GM19035 (cell line): ENCODE measurements around the gene NFATC1.
A peak's percentile ranks its signal among the peaks of the same experiment; 100 is the strongest.

Experiments
- ATAC-seq: cut with Tn5 transposase; IDR thresholded peaks from one replicate; pipeline ENCODE4 v1.9.1; 2021; ENCODE audit not compliant: unreplicated experiment

The NFATC1 gene

DNA sequence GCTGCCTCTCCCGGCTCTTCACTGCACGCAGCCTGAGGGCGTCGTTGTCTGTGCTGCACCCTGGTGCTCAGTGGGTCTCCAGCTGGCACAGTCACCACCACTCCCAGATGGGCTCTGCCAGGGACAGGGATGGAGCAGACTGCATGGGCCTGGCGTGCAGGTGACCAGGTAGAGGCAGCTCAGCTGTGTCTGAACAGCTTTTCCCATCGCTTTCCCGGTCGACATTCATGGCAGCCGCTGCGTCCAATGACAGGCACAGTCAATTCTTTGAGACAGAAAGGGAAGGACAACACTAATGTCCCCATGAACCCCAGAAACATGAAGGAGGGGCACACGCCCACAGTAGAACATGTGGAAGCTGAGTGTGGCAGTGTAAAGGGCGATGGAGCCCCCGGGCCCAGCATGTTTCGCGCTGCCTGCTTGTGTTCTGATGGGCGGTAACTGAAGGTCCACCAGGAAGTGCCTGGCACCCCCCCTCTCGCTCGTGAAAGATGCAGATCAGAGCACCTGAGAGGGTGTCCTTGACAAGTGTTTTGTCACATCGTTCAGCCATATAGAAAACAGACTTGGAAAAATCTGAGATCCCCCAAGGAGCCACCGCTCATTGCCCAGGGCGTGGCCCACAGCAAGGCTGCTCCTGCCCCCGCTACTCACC lies 122.4 kb downstream of the NFATC1 start:
- no peak for ATAC-seq

GRCh38 chr18:79518683-79519128 lies 123.0 kb downstream of the NFATC1 start:
- no peak for ATAC-seq

- no peak for ATAC-seq
Observed at GRCh38 chr18:79519751-79520477, 124.2 kb downstream of the NFATC1 start.

GRCh38 chr18:79520478-79521390 lies 125.0 kb downstream of the NFATC1 start:
- ATAC-seq = no peak

DNA sequence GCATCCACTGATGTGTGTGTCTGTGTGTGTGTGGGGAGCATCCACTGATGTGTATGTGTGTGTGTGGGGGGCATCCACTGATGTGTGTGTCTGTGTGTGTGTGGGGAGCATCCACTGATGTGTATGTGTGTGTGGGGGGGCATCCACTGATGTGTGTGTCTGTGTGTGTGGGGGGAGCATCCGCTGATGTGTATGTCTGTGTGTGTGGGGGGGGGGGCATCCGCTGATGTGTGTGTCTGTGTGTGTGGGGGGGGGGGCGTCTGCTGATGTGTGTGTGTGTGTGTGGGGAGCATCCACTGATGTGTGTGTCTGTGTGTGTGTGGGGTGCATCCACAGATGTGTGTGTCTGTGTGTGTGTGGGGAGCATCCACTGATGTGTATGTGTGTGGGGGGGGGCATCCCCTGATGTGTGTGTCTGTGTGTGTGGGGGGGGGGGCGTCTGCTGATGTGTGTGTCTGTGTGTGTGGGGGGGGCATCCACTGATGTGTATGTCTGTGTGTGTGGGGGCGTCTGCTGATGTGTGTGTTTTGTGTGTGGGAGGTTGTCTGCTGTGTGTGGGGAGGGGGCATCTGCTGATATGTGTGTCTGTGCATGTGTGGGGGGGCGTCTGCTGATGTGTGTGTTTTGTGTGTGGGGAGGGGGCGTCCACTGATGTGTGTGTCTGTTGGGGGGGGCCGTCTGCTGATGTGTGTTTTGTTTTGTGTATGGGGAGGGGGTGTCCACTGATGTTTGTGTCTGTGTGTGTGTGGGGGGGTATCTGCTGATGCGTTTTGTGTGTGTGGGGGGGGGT lies 125.9 kb downstream of the NFATC1 start:
- ATAC-seq = no peak

- ATAC-seq = no peak
Observed at GRCh38 chr18:79522451-79523205, 126.9 kb downstream of the NFATC1 start.

- peak; percentile 48 for ATAC-seq
Observed at GRCh38 chr18:79523206-79523735, 127.5 kb downstream of the NFATC1 start.

GRCh38 chr18:79523736-79524180 lies 128.0 kb downstream of the NFATC1 start:
- peak; percentile 78 for ATAC-seq

DNA sequence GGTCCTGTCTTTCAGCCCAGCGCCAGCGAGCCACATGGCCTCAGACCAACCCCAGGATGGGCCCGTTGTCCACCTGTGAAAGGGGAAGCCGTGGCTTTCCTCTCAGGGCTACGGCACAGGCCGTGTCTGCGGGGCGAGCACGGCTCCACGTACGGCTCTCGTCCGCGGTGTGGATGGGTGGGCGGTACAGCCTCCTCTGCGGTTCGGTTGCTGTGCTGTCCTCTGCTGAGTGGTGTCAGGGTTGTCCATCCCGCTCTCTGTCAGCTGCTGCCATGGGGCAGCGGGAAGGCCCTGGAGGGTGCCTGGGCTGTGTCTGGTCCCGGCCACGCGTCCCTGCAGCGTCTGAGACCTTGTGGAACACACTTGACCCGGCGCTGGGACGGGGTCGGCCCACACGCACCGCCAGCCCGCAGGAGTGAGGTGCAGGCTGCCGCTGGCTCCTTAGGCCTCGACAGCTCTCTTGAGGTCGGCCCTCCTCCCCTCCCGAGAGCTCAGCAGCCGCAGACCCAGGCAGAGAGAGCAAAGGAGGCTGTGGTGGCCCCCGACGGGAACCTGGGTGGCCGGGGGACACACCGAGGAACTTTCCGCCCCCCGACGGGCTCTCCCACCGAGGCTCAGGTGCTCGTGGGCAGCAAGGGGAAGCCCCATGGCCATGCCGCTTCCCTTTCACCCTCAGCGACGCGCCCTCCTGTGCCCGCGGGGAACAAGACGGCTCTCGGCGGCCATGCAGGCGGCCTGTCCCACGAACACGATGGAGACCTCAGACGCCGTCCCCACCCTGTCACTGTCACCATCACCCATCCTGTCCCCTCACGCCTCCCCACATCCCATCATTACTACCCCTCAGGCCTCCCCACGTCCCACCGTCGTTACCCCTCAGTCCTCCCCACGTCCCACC lies 128.7 kb downstream of the NFATC1 start:
- ATAC-seq = peak; percentile 23

DNA sequence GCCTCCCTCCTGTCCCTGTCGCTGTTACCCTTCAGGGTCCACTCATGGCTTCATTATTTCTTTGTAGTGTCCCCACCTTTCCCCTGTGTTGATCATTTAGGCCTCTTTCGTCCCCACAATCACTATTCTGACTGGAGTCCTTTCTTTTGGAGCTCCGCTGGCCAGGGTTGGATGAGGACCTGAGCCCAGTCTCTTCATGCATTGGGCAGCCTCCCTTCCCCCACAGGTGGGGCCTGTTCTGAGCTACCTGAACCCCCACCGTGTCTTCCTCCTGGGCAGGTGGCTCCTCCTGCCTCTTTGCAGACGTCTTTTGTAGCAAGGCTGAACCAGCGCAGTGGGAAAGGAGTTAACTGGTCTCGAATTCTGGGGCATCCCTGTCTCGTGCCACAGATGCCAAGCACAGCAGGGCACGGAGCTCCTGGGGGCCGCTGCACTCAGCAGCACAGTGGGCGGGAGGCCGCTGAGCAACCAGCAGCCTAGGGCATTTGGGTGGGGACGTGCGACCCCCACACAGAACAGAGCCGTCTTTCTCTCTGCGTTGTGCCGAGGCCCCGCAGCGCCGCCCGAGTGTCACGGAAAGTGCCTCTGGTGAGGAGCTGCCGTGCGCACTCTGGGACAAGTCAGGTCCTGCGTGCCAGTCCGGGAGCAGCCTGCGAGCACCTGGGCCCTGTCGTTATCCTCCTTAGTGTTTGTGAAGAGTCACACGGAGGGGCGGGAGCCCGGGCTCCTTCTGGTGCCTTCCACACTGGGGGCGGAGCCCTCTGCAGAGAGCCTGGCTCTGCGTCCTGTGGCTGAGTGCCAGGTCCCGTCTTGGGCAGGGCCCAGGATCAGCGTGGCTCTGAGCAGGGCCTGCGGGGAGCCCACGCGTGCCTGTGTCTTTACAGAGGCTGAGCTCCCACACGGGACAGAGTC lies 130.1 kb downstream of the NFATC1 start:
- no peak for ATAC-seq

- ATAC-seq = no peak
Observed at GRCh38 chr18:79526468-79527460, 131.0 kb downstream of the NFATC1 start.

DNA sequence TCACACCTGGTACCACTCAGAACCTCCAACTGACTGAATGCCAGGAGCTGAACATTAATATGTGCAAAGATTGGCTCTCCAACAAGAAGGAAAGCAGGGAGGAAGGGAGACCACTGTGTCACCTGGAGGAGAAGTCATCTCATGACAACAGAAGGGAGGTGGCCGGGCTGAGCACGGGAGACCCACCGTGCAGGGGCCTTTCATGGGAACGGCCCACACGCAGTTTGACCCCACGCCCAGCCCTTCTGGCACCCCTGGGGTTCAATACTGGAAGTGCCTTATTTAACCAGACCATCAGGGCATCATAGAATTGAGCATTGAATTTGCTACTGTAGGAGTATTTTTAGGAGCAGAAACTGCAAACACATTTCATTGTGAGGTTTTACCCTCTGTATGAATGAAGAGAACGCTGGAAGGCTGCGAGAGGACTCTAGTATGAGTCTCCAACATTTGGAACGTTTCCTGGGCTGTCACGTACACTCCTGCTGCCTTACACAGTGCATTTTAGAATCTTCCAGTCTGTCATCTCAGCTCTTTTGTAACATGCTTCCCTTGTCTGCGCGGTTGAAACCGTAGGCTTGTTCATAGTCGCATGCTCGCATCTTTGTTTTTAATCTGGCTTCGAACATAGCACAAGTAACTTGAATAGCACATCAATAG lies 132.1 kb downstream of the NFATC1 start:
- no peak for ATAC-seq

GRCh38 chr18:79528316-79528695 lies 132.6 kb downstream of the NFATC1 start:
- no peak for ATAC-seq

- no peak for ATAC-seq
Observed at GRCh38 chr18:79528846-79529245, 133.1 kb downstream of the NFATC1 start.

DNA sequence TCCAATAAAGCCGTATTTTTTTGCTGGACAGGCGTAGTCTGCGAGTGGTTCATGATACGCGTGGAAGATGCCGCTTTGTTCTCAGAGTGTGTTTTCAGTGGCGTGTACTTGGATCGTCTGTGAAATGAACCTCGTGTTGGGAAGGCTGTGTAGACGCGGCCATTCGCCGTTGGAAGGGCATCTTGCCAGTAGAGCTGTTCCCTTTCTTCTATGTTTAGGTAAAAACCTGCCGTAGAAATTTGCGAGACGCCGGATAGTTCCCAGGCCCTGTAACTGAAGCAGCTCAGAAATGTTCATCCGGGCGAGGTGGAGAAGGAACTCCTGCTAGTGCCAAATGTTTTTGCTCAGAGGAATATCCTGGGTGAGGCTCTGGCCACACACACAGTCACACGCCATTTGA lies 133.6 kb downstream of the NFATC1 start:
- no peak for ATAC-seq

GRCh38 chr18:79529991-79530390 lies 134.3 kb downstream of the NFATC1 start:
- ATAC-seq = no peak
